Trophoblast cell (in vitro differentiated cells and primary cell): ENCODE results near the gene DAAM2.
A peak's percentile ranks its signal among the peaks of the same experiment; 100 is the strongest.

Source experiments
- DNase-seq, 2 donors: peaks; one replicate each; pipeline ENCODE4 v3.0.0-alpha.2; 2016
- H2AFZ ChIP-seq: 2 replicates; pipeline ENCODE4 v1.6.1; 2013; ENCODE audit warnings: low read length, moderate library complexity, mild to moderate bottlenecking; ENCODE audit not compliant: insufficient read depth, poor library complexity
- H2AK5ac ChIP-seq: 2 replicates; pipeline ENCODE4 v1.6.1; 2013; ENCODE audit warnings: mild to moderate bottlenecking, low read length
- H2BK120ac ChIP-seq: 2 replicates; pipeline ENCODE4 v1.6.1; 2013; ENCODE audit warnings: low read length, mild to moderate bottlenecking, moderate library complexity; ENCODE audit not compliant: insufficient read depth, poor library complexity
- H2BK12ac ChIP-seq: 2 replicates; pipeline ENCODE4 v1.6.1; 2013; ENCODE audit warnings: mild to moderate bottlenecking, low read length, moderate library complexity
- H2BK5ac ChIP-seq: 2 replicates; pipeline ENCODE4 v1.6.1; 2013; ENCODE audit warnings: low read length, low read depth, moderate library complexity, mild to moderate bottlenecking; ENCODE audit not compliant: poor library complexity
- H3K14ac ChIP-seq: 2 replicates; pipeline ENCODE4 v1.6.1; 2013; ENCODE audit warnings: mild to moderate bottlenecking, low read length
- H3K18ac ChIP-seq: 2 replicates; pipeline ENCODE4 v1.6.1; 2013; ENCODE audit warnings: mild to moderate bottlenecking, low read length
- H3K23ac ChIP-seq: 2 replicates; pipeline ENCODE4 v1.6.1; 2013; ENCODE audit warnings: low read length
- H3K27ac ChIP-seq: 2 replicates; pipeline ENCODE4 v1.5.1; 2013; ENCODE audit warnings: low read depth, mild to moderate bottlenecking, inconsistent platforms, low read length, moderate library complexity
- H3K27me3 ChIP-seq: 2 replicates; pipeline ENCODE4 v1.6.1; 2013; ENCODE audit warnings: inconsistent platforms, mild to moderate bottlenecking, low read length, moderate library complexity; ENCODE audit not compliant: insufficient read depth
- H3K36me3 ChIP-seq, 2 experiments: 1 replicate in 1 of 2; 2 replicates in 1 of 2; pipeline ENCODE4 v1.6.1; 2013; ENCODE audit warnings: low read length in 2 of 2, mild to moderate bottlenecking in 2 of 2, moderate library complexity in 1 of 2; ENCODE audit not compliant: insufficient read depth in 2 of 2, control insufficient read depth in 1 of 2
- H3K4ac ChIP-seq: 2 replicates; pipeline ENCODE4 v1.6.1; 2013; ENCODE audit warnings: low read depth, mild to moderate bottlenecking, low read length, moderate library complexity
- H3K4me1 ChIP-seq, 2 experiments: 1 replicate in 1 of 2; 2 replicates in 1 of 2; pipeline ENCODE4 v1.6.1; 2013; ENCODE audit warnings: low read length in 2 of 2, mild to moderate bottlenecking in 2 of 2, moderate library complexity in 1 of 2; ENCODE audit not compliant: insufficient read depth in 2 of 2, control insufficient read depth in 1 of 2
- H3K4me2 ChIP-seq: 2 replicates; pipeline ENCODE4 v1.6.1; 2013; ENCODE audit warnings: inconsistent platforms, mild to moderate bottlenecking, low read length, moderate library complexity
- H3K4me3 ChIP-seq: 2 replicates; pipeline ENCODE4 v1.5.1; 2013; ENCODE audit warnings: mild to moderate bottlenecking, low read depth, low read length, inconsistent platforms
- H3K79me1 ChIP-seq: one replicate; pipeline ENCODE4 v1.6.1; 2013; ENCODE audit warnings: low read length
- H3K79me2 ChIP-seq: 2 replicates; pipeline ENCODE4 v1.6.1; 2013; ENCODE audit warnings: low read length, mild to moderate bottlenecking; ENCODE audit not compliant: control insufficient read depth, insufficient read depth, poor library complexity
- H3K9ac ChIP-seq: 2 replicates; pipeline ENCODE4 v1.6.1; 2013; ENCODE audit warnings: mild to moderate bottlenecking, low read length
- H3K9me3 ChIP-seq: 2 replicates; pipeline ENCODE4 v1.6.1; 2013; ENCODE audit warnings: low read depth, mild to moderate bottlenecking, control low read depth, inconsistent platforms, low read length; ENCODE audit not compliant: insufficient read depth
- H4K12ac ChIP-seq: 2 replicates; pipeline ENCODE4 v1.6.1; 2013; ENCODE audit warnings: low read depth, mild to moderate bottlenecking, low read length, moderate library complexity
- H4K8ac ChIP-seq: 2 replicates; pipeline ENCODE4 v1.6.1; 2013; ENCODE audit warnings: low read depth, mild to moderate bottlenecking, low read length, moderate library complexity
- H4K91ac ChIP-seq: one replicate; pipeline ENCODE4 v1.6.1; 2013; ENCODE audit warnings: low read depth, mild to moderate bottlenecking, low read length, moderate library complexity
- WGBS: extraction: QIAGEN DNeasy Blood & Tissue Kit; methylation state at CpG from one replicate; pipeline ENCODE4 v1.1.7; 2013; ENCODE audit warnings: missing lambda C conversion rate; ENCODE audit not compliant: insufficient read length, insufficient coverage; ENCODE audit errors: extremely low coverage; 5-methylcytosine and 5-hydroxymethylcytosine counted together

Gene DAAM2

GRCh38 chr6:39793516-39793915 is 1.3 kb downstream of the DAAM2 start:
- peaks cover 2% of the 10 kb centered on the region for H3K79me2 ChIP-seq
- H3K14ac ChIP-seq = peak overlapping the region; percentile 38
- no peak overlapping the region for H2BK120ac ChIP-seq
- H2BK5ac ChIP-seq = no peak overlapping the region
- H3K4me1 ChIP-seq = peaks cover 3 to 13% of the 10 kb centered on the region in 2 experiments
- no peak overlapping the region for H3K9ac ChIP-seq
- peaks cover 2% of the 10 kb centered on the region for H3K9me3 ChIP-seq
- no peaks in the 10 kb centered on the region for H3K36me3 ChIP-seq
- no peak overlapping the region for H3K4ac ChIP-seq
- H3K18ac ChIP-seq = peak overlapping the region; percentile 27
- H4K8ac ChIP-seq = peak overlapping the region; percentile 41
- no peak overlapping the region for H4K91ac ChIP-seq
- peaks cover 2% of the 10 kb centered on the region for H3K27me3 ChIP-seq
- no CpG with 5 or more reads among the region's 7 CpGs for WGBS
- H2AFZ ChIP-seq = no peak overlapping the region
- no peak overlapping the region for H3K4me3 ChIP-seq
- H4K12ac ChIP-seq = no peak overlapping the region
- no peak overlapping the region for H2AK5ac ChIP-seq
- H3K4me2 ChIP-seq = peak overlapping the region; percentile 80
- no peak overlapping the region for H3K27ac ChIP-seq
- H2BK12ac ChIP-seq = no peak overlapping the region
- no peak for DNase-seq
- no peak overlapping the region for H3K23ac ChIP-seq
- peaks cover 7% of the 10 kb centered on the region for H3K79me1 ChIP-seq

GRCh38 chr6:39794231-39794630 is 2.1 kb downstream of the DAAM2 start:
- Histone ChIP-seq H3K4me1 (peaks cover 3 to 13% of the 10 kb centered on the region in 2 experiments), H2AFZ (no peak overlapping the region), H3K36me3 (no peaks in the 10 kb centered on the region), H4K12ac (no peak overlapping the region), H3K27ac (no peak overlapping the region), H2BK120ac (no peak overlapping the region), H3K14ac (no peak overlapping the region), H3K79me2 (peaks cover 2% of the 10 kb centered on the region), H3K27me3 (peaks cover 2% of the 10 kb centered on the region), H3K79me1 (peaks cover 7% of the 10 kb centered on the region), H2BK12ac (no peak overlapping the region), H2AK5ac (no peak overlapping the region), H3K4me2 (no peak overlapping the region), H3K9me3 (peaks cover 2% of the 10 kb centered on the region), H2BK5ac (no peak overlapping the region), H3K4me3 (no peak overlapping the region), H3K9ac (no peak overlapping the region), H3K4ac (no peak overlapping the region), H4K8ac (no peak overlapping the region), H3K18ac (no peak overlapping the region), H3K23ac (no peak overlapping the region), H4K91ac (no peak overlapping the region)
- DNase-seq = no peak
- no CpG with 5 or more reads among the region's 5 CpGs for WGBS

GRCh38 chr6:39797751-39798150 is 5.6 kb downstream of the DAAM2 start:
- no peaks in the 10 kb centered on the region for H3K79me2 ChIP-seq
- H3K27me3 ChIP-seq = no peaks in the 10 kb centered on the region
- H4K8ac ChIP-seq = no peak overlapping the region
- no peak overlapping the region for H3K18ac ChIP-seq
- H3K9me3 ChIP-seq = peaks cover 2% of the 10 kb centered on the region
- peaks cover 7 to 23% of the 10 kb centered on the region in 2 experiments for H3K4me1 ChIP-seq
- no peak overlapping the region for H3K27ac ChIP-seq
- H3K36me3 ChIP-seq = no peaks in the 10 kb centered on the region
- DNase-seq = no peak
- H3K23ac ChIP-seq = no peak overlapping the region
- no peak overlapping the region for H3K4ac ChIP-seq
- H3K14ac ChIP-seq = no peak overlapping the region
- no peak overlapping the region for H3K4me3 ChIP-seq
- WGBS = no CpG with 5 or more reads among the region's 2 CpGs
- no peak overlapping the region for H3K9ac ChIP-seq
- no peak overlapping the region for H3K4me2 ChIP-seq
- H2AFZ ChIP-seq = no peak overlapping the region
- H2AK5ac ChIP-seq = no peak overlapping the region
- no peak overlapping the region for H4K12ac ChIP-seq
- H4K91ac ChIP-seq = no peak overlapping the region
- no peak overlapping the region for H2BK12ac ChIP-seq
- no peak overlapping the region for H2BK120ac ChIP-seq
- peaks cover 2% of the 10 kb centered on the region for H3K79me1 ChIP-seq
- no peak overlapping the region for H2BK5ac ChIP-seq

- H2BK120ac ChIP-seq = peak overlapping the region; percentile 12
- H3K27me3 ChIP-seq = no peaks in the 10 kb centered on the region
- DNase-seq = no peak
- H3K79me1 ChIP-seq = peaks cover 2% of the 10 kb centered on the region
- H3K4ac ChIP-seq = no peak overlapping the region
- H2BK12ac ChIP-seq = peak overlapping the region; percentile 6
- no peak overlapping the region for H2BK5ac ChIP-seq
- no peak overlapping the region for H3K23ac ChIP-seq
- WGBS = no CpG with 5 or more reads among the region's 10 CpGs
- H3K9ac ChIP-seq = no peak overlapping the region
- no peak overlapping the region for H2AFZ ChIP-seq
- no peak overlapping the region for H3K4me3 ChIP-seq
- no peaks in the 10 kb centered on the region for H3K9me3 ChIP-seq
- no peak overlapping the region for H3K14ac ChIP-seq
- H3K18ac ChIP-seq = no peak overlapping the region
- H3K79me2 ChIP-seq = no peaks in the 10 kb centered on the region
- no peak overlapping the region for H3K4me2 ChIP-seq
- no peak overlapping the region for H4K91ac ChIP-seq
- H3K27ac ChIP-seq = no peak overlapping the region
- H4K12ac ChIP-seq = no peak overlapping the region
- peaks cover 15 to 30% of the 10 kb centered on the region in 2 experiments for H3K4me1 ChIP-seq
- no peaks in the 10 kb centered on the region for H3K36me3 ChIP-seq
- H4K8ac ChIP-seq = no peak overlapping the region
- peak overlapping the region; percentile 64 for H2AK5ac ChIP-seq
These were observed 8.2 kb downstream of the DAAM2 start for GRCh38 chr6:39800034-39801032.
